ENCODE data around the gene DEGS1.

DEGS1 gene

DNA sequence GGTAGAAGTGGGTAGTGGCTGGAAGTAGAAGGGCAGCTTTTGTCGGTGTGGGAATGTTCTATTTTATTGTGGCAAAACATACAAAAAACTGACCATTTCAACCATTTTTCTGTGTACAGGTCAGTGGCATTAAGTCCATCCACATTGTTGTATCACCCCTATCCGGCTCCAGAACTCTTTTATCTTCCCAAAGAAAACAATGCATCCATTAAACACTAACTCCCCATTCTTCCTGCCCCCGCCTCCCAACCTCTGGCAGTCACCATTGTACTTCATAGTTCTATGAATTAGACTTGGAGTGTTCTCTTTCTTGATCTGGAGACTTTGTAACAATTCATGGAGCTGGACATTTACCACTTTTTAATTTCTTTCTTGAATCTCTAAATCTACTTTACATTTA lies 55.7 kb downstream of the DEGS1 start:
- H3K27me3 ChIP-seq (ENCODE audit: low read depth, low read length) = no peaks in the 10 kb centered on the region
- H3K36me3 ChIP-seq (ENCODE audit: control insufficient read depth in 1 of 2, insufficient read depth in 2 of 2, low read length in 2 of 2) = peaks cover 6 to 32% of the 10 kb centered on the region in 2 donors
- no peak overlapping the region for H3K4me3 ChIP-seq (ENCODE audit: low read depth in 1 of 2, low read length in 2 of 2)
- H3K4me1 ChIP-seq (ENCODE audit: control insufficient read depth in 1 of 2, insufficient read depth in 2 of 2, low read length in 2 of 2) = no peaks in the 10 kb centered on the region
- no peaks in the 10 kb centered on the region for H3K9me3 ChIP-seq (ENCODE audit: control insufficient read depth in 1 of 2, low read length in 2 of 2)
- H3K27ac ChIP-seq (ENCODE audit: low read length) = no peak overlapping the region
